Eye (tissue), 1 donor: Measurements from ENCODE around the gene CHAF1A.

Source experiments
- DNase-seq: peaks from one replicate; pipeline ENCODE4 v3.0.0-alpha.2; 2015

Gene CHAF1A

DNA sequence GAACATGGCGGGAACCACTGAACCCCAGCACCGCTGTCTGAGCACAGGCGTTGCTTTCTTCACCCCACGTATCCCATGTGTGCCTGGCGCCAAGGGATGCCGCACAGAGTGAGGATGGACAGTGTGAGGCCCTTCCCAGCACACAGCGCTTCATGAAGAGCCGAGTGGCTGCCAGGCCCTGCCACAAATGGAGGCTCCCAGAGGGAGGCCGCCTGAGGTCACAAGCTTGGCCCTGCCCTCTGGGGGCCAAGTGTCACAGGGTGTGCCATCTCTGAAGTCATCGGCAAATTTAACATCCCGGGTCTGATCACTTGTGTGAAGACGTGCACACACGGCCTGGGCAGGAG lies 34.7 kb upstream of the CHAF1A start:
- DNase-seq: peak; percentile 4

DNA sequence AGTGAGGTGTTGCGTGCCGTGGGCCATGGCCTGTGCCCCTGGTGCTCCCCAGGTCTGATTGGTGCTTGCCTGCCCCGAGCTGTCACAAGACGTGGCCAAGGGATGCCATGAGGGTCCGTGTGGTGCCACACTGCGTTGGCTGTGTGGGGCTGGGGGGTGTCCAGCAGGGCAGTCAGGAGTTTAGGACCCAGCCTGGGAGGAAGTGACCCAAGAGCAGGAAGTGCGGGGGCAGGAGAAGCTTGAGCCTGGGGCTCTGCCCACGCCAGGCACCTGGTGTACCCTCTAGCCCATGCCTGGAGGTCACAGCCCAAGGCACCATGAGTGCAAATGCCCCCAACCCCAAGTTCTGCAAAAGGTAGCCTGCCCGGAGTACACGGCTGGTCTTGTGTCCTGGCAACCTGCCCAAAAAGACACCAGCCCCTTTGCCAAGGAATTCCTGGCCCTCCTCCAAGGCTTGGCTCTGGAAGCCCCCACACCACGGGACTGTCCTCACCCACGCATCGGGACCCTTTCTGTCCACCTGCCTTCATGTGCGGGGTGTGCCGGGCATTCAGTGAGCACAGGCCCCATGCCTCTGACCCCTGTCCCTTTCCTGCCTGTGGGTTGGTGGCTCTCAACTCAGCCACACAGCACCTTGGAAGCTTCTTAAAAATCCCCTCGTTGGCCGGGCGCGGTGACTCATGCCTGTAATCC lies 34.2 kb upstream of the CHAF1A start:
- DNase-seq: peak; percentile 47

DNA sequence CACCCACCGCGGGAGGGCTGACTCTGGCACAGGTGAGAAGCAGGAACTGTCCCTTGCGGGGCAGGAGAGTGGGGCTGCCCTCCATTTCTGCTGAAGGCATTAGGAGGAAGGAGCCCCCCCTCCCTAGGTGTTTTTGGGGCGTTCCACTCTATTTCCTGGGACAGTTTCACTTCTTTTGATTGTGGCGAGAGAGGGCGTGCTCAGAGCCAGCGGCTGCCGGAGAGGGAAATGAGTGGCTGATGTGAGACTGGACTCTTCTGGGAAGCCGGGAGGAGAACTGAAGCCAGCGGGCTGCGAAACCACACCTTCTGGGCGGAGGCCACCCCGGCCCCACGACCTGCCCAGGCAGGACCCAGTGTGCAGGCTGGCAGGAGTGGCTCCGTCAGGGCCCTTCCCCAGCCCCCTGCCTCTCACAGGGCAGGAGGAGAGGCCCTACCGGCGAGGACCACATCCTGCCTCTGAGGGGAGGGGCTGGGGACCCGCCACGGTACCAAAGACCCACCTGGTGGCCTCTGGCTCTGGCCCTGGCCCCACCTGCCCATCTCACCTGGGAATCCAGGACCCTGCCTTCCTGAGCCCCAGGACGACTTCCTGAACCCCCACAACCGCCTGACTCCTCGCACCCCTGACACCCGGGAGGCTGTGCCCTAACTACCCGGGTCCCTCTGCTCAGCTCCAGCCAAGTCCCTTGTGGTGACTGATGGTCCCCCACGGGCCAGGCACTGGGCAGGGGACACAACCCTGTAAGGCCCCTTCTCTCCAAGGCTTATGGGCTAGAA lies 33.1 kb upstream of the CHAF1A start:
- peak; percentile 2 for DNase-seq

DNA sequence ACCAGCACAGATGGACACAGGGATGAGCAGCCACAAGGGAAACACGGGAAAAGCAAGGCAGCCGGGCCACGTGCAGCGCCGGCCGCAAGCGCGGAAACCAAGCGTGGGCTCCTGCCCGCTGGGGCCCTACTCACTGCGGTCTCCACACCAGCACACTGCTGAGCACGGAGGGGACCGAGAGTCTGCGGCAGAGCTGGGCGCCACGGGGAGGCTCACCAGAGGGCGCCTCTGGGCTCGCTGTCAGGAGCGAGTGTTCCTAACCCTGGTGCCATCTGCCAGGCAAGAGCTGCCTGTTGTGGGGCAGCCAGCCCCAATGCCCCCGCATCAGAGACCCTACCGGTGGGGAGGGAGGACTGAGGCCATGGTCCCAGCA lies 32.6 kb upstream of the CHAF1A start:
- peak; percentile 29 for DNase-seq

DNA sequence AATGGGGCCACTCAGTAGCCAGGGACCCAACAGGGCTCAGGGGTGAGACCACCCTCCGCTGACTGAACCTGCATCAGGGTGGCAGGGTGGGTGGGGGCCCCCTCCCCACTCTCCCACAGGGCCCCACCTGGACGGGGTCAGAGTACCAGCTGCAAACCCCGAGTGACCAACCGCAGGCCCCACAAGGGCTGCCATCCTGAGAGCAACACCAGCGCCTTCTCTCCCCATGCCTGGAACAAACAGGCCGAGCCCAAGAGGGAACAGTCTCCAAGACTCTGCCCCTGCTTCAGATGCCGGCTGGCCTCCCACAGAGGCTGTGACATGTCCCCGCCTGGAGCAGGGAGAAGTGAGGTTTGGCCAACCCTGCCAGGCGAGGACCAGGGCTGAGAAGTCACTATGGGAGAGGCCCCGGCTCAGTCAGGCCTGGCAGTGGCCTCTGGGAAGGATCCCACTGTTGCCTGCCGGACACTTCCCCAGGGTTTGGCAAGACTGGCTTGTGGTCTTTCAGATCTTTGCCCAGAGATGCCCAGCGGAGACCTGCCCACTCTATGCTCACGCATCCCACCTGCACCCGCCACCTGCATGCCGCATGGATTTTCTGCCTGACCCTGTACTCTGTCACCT lies 31.9 kb upstream of the CHAF1A start:
- DNase-seq: no peak

DNA sequence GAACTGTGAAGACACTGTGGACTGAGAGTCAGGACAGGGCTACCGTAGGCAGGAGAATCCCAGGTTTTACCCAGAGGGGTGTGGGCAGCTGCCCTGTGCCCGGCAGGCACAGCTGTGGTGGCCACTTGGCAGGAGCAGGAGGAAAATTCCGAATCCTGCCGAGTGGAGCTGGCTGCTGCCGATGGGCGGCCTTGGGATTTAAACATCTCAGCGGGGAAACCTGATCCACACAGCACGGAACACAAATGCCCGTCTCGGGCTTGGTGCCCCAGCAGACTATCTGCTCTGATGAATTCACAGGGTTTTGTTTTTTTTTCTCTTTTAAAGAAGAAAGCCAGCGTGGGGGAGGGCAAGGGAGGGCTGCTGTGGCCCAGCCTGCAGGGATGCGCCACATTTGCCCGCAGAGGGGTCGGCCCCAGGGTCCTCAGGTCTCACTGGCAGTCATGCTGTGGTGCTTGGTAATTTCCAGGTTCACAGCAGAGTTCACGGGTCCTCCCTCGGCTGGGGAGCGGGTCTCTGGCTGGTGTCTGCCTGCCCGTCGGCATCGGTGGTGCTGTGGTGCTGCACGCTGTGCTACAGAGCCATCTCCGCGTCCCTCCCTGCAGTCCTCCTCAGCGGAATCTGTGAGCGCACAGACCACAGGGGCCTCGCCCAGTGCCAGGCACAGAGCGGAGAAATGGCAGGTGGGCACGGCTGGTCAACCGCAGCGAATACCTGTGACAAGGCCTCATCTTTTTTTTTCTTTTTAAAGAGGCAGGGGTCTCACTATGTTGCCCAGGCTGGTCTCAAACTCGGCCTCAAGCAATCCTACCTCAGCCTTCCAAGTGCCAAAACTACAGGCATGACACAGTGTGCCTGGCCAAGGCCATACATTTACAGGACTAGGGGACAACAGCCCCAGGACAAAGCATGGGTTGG lies 30.9 kb upstream of the CHAF1A start:
- DNase-seq: peak; percentile 15

DNA sequence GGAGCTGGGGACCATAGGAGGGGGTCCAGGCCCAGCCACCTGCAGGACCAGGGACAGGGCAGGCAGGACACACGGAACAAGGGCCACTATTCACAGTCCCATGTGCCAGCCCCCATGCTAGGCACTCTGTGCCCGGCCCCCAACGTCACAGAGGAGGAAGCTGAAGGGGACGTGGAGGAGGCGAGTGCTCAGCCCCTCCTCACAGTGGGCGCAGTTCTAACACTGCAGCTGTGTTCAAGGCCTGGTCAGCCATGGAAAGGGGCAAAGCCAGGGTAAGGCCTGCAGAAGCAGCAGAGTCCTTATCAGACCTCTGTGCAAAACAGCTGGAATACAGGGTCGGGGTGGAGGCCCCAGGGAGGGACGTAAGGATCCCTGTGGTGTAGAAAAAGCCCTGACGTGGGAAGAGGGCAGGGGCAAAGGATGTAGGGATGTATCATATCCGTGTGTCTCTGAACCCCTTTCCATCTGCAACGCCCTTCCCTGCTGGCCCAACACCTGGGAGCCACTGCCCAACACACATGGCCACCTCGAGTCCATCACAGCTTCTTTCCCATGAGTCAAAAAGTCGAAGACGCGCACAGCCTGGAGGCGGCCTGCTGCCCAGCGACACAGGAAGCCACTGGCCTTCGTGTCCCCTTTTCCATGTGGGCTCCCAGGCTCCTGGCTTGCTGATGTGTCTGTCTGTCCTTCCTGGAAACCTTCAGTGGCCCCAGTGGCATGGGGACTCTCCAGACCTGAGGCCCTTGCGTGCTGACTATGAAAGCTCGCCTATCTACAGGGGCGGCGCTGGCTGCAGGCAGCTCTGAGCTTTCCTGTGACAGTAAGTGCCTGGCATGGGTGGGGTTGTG lies 30.1 kb upstream of the CHAF1A start:
- no peak for DNase-seq

DNA sequence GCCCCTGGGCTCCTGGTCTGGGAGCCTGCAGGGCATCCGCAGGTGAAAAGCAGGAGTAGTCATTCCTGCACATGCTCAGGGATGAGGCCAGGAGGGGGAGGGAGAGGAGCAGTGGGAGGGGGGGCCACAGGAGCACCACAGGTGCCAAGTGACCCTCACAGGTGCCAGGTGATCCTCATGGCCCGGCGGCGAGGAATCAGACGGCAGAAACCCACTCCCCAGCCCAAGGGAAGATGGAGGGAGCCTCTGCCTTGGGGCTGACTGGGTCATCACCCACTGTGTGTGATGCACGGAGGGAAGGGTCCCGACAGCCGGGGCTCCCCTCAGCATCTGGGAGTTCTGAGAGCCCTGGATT lies 29.4 kb upstream of the CHAF1A start:
- DNase-seq: no peak

DNA sequence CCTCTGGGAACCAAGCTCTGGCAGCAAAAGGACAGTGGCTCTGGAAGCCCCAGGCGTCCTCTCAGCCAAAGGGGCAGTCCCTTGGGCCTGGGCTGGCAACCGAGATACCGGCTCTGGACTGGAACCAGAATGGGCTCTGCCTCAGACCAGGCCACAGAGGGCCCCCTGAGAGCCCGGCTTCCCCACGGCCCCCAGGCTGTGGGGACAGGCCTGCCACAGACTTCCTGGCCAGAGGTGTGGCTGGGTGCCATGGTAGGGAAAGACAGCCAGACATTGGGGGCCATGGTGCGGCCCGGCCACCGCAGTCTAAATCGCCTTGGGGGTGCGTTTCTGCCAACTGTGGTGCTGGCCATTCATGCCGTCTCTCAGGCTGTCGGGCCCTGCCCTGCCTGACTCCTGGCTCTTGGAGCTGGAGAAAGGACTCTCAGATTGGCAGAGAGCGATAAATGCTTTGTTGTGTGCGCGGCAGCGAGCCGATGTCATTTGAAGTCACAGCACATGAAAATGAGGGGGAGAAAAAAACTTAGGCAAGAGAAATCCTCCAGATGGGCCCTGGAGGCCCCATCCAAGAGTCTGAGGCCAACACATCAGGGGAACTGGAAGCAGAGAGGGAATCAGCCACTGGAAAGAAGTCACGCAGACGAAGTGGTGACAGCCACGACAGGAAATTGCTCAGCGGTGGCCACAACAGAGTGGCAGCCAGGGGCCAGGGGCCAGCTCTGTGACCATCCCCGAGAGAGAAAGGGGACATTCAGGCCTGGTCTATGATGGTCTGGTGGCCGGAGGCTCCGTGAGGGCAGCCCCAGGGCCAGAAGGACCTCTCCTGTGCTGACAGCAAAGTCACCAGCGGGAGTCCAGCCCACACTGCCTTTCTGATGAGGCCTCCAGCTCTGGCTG lies 28.6 kb upstream of the CHAF1A start:
- DNase-seq: peak; percentile 44

DNA sequence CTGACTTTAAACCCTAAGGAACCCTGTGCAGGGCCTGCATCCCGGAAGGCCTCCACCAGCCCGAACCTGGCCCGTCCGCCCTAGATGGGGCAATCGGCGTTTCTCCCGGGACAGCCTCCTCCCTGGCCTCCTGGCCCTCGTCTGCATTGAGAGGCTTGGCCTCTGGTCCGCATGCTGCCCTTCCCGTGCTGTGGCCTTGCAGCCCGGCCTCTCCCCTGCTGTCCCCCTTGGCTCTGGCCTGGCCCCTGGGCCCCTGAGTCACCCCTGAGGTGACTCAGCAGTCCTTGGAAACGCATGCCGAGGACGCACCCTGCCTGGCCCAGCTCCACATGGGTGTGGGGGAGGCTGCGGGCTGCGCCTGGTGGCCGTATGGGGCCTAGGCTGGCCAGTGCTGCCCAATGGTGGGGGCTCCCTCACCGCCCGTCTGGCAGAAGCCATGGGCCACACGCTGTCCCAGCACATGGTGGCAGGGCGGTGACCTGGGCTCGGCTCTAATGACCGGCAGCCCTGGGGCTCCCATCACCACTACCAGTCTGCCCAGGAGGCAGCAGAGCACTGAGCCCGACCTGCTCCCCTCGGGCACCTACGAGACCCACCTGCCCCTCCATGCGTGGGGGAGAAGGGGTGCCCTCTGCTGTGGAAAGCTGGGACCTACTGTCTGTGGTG lies 27.8 kb upstream of the CHAF1A start:
- DNase-seq: peak; percentile 21

DNA sequence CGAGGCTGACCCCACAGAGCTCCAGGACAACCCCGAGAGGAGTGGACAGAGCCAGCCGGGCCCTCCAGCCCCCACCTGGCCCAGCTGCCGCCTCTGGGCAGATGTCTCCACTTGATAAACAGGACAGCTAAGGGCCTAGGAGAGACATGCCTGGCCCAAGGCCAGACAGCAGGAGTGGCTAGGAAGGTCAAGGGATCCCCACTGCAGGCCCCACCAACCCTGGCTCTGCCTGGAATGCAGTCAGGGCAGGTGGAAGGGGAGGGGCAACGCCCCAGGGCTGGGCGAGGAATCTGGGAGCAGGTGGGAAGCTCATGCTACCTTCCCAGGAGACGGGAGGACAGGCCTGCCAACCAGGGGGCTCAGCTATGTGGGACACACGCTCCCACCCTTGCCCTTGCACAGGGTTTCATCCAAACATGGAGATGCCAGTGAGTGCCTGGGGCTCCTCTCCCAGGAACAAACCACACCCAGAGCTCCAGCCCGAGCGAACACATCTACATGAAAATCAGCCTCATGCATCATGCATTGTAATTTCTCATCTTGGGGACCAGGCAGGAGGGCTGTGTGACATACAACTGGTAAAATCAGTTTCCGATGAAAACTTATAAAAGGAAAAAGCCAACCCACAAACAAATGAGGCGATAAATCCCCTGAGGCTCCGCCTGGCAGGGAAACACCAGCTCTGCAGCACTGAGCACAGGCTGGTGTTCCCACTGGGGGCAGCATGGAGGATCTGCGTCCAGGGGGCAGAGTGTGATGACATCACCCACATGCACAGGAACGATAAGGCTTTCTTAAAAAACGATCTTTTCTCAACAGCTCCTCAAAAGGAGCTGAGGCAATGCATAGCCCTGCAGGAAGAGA lies 27.0 kb upstream of the CHAF1A start:
- DNase-seq: peak; percentile 80

DNA sequence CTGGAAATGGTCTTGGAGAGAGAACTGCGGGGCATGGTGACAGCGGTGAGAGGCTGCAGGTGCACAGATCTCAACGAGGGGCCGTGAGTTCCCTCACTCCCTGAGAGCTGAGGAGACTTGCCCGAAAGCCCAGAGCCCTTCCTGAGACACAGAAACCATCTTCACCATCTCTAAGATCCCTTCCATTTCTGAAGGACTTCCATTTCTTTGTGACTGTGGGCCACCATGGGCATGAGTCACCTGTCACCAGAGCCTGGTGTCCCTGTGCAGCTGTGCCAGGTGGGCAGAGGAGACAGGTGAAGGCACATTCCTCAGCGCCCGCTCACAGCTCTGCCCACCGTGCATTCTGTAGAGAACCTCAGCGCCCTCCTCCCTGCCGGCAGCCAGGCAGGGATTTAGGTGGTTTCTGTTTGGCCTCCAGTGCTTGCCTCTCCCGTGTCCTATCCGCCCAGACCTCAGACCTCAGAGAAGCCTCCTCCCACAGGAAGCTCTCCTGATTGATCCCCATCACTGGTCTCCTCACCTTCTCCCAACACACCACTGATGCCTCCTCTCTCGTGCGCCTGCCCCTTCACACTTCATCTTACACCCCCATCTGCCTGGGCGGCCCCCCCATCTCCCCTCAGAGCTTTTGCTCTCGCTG lies 26.3 kb upstream of the CHAF1A start:
- DNase-seq: no peak

DNA sequence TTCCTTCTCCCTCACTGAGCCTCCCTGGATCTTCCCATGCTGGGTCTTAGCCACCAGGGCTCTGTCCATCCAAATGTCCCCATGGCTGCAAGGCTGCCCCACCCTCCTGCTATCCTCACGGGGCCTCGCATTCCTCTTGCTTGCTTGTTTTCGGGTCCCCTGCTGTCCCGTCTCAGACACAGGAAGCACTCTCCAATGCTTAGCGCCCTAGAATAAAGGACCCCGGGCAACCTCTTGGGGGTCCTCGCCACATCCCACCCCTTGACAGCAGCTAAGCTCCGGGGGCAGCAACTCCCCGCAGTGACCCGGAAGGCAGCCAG lies 25.8 kb upstream of the CHAF1A start:
- DNase-seq: peak; percentile 1

DNA sequence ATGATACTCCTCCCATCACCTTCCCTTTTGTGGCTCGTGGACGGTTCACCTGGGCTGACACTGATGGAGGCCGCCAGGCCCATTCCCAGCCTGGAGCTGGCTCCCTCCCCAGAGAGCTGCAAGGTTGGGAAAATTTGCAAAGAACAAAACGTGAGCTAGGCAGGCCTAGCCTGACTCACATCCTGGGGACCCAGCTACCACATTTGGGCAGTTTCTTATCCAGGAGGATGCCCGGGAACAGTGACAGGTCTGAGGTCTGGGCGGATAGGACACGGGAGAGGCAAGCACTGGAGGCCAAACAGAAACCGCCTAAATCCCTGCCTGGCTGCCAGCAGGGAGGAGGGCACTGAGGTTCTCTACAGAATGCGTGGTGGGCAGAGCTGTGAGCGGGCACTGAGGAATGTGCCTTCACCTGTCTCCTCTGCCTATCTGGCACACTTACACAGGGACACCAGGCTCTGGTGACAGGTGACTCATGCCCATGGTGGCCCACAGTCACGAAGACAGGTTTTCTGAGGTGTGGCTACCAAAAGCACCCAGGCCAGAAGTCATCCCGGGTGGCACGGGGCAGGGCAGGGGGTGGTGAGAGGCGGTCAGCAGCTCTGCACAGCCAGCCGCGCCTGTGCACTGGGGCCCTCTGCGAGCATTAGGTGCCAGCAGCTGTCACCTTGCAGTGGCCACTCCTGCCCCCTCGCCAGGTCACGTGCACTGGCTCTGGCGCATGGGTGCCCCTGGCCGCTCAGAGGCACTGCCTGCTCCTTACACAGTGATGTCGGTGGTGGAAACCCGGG lies 25.3 kb upstream of the CHAF1A start:
- no peak for DNase-seq

DNA sequence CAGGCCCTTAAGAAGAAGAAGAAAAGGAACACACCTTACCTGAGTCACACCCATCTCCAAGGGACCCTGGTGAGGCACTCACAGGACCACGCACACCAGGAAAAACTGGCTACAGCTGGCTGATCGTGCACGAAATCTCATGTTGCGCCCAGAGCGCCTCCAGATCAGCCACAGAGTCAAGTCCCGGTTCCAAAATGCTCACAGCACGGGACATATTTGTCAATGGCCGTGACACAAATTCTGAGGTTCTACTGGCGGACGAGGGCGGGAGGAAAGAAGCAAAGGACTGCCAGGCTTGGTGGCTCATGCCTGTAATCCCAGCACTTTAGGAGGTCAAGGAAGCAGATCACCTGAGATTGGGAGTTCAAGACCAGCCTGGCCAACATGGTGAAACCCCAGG lies 23.6 kb upstream of the CHAF1A start:
- DNase-seq: no peak

DNA sequence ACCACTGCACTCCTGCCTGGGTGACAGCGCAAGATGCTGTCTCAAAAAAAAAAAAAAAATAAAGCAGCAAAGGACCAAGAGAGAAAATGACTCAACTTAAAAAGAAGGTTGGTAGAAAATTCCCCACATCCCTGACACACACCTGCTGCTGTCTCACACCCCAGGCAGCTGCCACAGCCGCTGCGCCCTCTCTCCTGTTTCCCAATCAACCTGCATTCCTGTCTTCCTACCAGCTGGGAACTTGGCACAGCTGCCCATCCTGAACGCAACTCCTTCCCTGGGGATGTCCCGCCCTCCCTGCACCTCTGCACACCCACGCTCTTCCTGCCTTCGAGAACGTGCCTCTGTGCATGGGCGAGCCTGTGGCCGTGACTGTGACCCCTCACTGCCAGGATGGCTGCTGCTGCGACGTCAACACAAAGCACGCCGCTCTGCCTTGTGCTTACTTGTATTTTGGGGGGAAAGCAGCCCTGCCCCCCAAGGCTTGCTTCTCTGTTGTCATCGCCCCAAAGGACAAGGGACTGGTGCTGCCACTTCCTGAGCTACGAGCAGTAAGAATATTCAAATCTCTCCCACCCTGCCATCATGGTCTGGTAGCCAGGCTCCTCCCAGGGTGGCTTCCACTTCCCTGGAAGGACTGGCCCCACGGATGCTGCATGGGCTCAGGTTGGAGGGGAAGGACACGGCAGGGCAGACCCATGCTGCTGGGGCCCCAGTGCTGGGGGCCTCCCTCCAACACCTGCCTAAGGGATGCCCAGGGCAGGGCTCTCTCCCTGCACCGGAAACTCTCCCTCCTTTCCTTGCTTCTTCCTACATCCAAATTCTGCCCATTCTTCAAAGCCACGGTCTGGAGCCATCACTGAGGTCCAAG lies 22.8 kb upstream of the CHAF1A start:
- DNase-seq: peak; percentile 26

DNA sequence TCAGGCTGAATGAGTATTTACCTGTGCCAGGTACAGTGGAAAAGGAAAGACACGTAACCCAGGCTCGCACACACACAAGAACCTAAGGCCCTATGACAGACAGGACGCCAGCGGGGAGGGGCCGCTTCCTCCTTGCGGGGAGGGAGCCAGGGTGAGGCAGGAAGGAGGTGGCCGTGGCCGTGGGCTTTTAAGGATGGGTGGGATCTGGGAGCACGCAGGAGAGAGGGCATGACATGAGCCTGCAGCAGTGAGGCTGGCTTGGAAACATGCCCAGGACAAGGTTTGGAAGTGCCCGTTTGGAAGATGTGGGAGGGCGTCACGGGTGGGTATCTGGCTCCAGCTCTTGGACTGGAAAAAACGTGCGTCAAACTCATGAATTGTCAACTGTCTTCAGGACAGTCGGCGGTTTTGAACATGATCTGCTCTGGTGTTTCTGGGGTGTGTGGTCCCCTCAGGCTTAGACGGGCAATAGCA lies 22.1 kb upstream of the CHAF1A start:
- DNase-seq: peak; percentile 31
